Thymus (tissue), 11 donors: ENCODE data around the gene SH2D3A. TPM values are rescaled to one million over a fixed set of nuclear protein-coding genes. Genes with fewer than 3 reads are reported as not detected.

Experiments used
- DNase-seq, 9 donors: peaks; one replicate each; pipeline ENCODE4 v3.0.0-alpha.2; 2013; ENCODE audit warnings: low spot score in 9 of 9, low read depth in 6 of 9, missing footprints in 1 of 9
- H3K27ac ChIP-seq, 2 donors: one replicate each; pipeline ENCODE4 v1.5.1; 2013; ENCODE audit warnings: control low read depth in 1 of 2, low read depth in 1 of 2, low read length in 1 of 2, mild to moderate bottlenecking in 1 of 2, moderate library complexity in 1 of 2
- H3K27me3 ChIP-seq, 2 donors: one replicate each; pipeline ENCODE4 v1.5.1; 2013; ENCODE audit warnings: low read length in 1 of 2; ENCODE audit not compliant: control insufficient read depth in 2 of 2, insufficient read depth in 1 of 2
- H3K36me3 ChIP-seq, 2 donors: one replicate each; pipeline ENCODE4 v1.5.1; 2013; ENCODE audit warnings: low read length in 1 of 2, mild to moderate bottlenecking in 1 of 2, moderate library complexity in 1 of 2; ENCODE audit not compliant: control insufficient read depth in 2 of 2, insufficient read depth in 2 of 2
- H3K4me1 ChIP-seq, 2 donors: one replicate each; pipeline ENCODE4 v1.5.1; 2013; ENCODE audit warnings: low read length in 2 of 2; ENCODE audit not compliant: control insufficient read depth in 2 of 2, insufficient read depth in 2 of 2
- H3K4me3 ChIP-seq, 2 donors: one replicate each; pipeline ENCODE4 v1.5.1; 2013; ENCODE audit warnings: low read length in 2 of 2, control low read depth in 1 of 2, mild to moderate bottlenecking in 1 of 2
- H3K9me3 ChIP-seq, 2 donors: one replicate each; pipeline ENCODE4 v1.5.1; 2013; ENCODE audit warnings: low read length in 1 of 2, mild to moderate bottlenecking in 1 of 2; ENCODE audit not compliant: control insufficient read depth in 2 of 2, insufficient read depth in 1 of 2
- WGBS: extraction: QIAGEN DNeasy Blood & Tissue Kit; methylation state at CpG from one replicate; pipeline ENCODE4 v1.1.7; 2013; 5-methylcytosine and 5-hydroxymethylcytosine counted together
- polyA plus RNA-seq: library from polyadenylated mRNA; stranded (reverse); fragments of 200-250 nt; gene quantifications from one replicate; pipeline ENCODE4 v1.2.3, GENCODE V29; 2013
- total RNA-seq: library from RNA; stranded (reverse); fragments of 120-200 nt; gene quantifications from one replicate; pipeline ENCODE4 v1.2.4, GENCODE V29; 2013
- donor health status: healthy.

Gene SH2D3A
- total and polyA plus RNA-seq, 2 donors, result 6.0 to 18.8 TPM

DNA sequence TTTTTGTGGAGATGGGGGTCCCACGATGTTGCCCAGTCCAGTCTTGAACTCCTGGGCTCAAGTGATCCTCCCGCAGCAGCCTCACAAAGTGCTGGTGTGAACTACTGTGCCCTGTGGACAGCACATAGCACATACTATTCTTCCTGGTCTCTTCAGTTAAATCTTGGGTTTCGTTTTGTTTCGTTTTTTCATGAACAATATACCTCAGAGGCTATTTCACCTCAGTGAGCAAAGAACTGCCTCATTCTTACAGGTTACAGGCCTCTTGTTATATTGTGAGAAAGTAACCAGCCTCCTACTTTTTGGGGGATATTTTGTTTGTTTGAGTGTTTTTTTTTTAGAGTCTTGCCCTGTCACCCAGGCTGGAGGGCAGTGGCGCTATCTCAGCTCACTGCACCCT lies 45.5 kb downstream of the SH2D3A start:
- Histone ChIP-seq H3K36me3 (no peaks in the 10 kb centered on the region), H3K4me3 (no peak overlapping the region), H3K27ac (no peak overlapping the region), H3K9me3 (peaks cover 0 to 7% of the 10 kb centered on the region in 2 donors), H3K27me3 (peaks cover 0 to 2% of the 10 kb centered on the region in 2 donors), H3K4me1 (peaks cover 0 to 11% of the 10 kb centered on the region in 2 donors)
- 48% methylated on average over 5 of the region's 5 CpGs for WGBS
- DNase-seq, result no peak

DNA sequence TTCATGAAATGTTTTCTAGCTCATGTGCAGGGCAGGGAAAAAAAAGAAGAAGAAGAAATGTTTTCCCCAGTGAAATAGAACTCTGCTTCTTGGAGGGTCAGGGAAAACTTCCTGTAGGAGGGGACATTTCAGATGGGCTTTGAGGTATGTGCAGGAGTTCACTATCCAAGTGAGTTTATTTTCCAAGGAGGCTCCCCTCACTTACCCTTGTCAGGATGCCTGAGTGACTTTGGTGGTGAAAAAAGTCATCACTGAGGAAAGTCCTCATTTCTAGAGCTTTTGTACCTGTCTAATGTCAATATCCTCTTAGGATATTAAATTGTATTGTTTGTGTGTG lies 46.1 kb downstream of the SH2D3A start:
- Histone ChIP-seq H3K4me1 (peaks cover 0 to 11% of the 10 kb centered on the region in 2 donors), H3K27ac (peak overlapping the region in 1 of 2 donors; percentile 52), H3K36me3 (no peaks in the 10 kb centered on the region)

DNA sequence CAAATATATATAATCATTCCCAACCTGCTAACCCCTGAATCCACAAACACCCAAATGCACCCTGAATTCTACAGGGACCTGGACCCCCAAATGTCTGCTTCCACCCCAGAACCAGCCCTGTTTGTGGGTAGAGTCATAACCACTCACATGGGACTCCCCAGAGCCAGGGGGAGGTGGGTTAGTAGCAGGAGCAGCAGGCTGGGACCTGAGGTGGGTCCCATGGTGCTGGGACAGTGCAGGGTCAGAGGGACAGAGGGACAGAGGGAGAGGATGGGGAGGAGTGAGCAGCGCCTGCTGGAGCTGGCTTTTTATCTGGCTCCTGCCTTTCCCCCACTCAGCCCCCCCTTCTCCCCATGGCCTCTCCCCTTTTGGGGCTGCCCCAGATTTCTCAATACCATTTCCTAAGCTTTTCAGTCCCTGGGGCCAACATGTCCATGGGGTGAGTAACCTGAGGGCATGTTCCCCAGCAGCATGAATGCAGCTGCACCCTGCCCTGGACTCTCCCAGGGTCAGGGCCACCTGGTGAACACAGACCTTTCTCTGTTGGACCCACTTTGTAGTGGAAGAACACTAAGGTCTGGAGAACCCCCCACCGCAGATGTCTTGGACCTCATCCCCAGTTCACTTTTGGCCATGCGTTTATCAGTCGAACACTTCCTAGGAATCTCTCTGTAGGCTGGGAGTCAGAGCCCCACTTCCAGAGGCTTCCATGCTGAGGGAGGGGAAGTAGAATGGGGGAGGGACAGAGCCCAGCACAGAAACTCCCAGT lies 46.7 kb downstream of the SH2D3A start, which contains the start of gene C3:
TSS of gene C3 (minus strand) at position 282 of the 769 bp plus-strand sequence. CDS start at position 221, 61 bp downstream.
- 95% methylated on average over 4 of the region's 4 CpGs for WGBS
- Histone ChIP-seq H3K27me3 (peaks cover 0 to 2% of the 10 kb centered on the region in 2 donors), H3K36me3 (no peaks in the 10 kb centered on the region), H3K27ac (peak within 1 kb of the TSS in 1 of 2 donors; percentile 52), H3K9me3 (peaks cover 0 to 7% of the 10 kb centered on the region in 2 donors), H3K4me3 (peak within 1 kb of the TSS in 1 of 2 donors; percentile 10), H3K4me1 (peaks cover 0 to 11% of the 10 kb centered on the region in 2 donors)
- no peak for DNase-seq

More for the DNA sequence above, 46.1 kb downstream of the SH2D3A start:
- Histone ChIP-seq H3K9me3 (peaks cover 0 to 7% of the 10 kb centered on the region in 2 donors), H3K4me3 (no peak overlapping the region), H3K27me3 (peaks cover 0 to 2% of the 10 kb centered on the region in 2 donors)
- DNase-seq, result no peak

DNA sequence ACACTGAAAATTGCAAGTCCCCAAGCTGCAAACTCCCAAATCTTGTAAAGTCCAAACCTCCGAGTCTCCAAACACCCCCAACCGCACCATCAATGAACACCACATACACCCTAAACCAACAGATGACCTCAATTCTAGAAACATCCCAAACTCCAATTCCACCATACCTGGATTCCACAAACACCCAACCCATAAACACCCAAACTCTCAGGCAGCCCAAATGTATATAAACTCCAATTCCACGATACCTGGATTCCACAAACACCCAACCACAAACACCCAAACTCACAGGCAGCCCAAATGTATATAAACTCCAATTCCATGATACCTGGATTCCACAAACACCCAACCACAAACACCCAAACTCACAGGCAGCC lies 47.3 kb downstream of the SH2D3A start:
- 93% methylated on average over 3 of the region's 3 CpGs for WGBS
- Histone ChIP-seq H3K9me3 (peaks cover 0 to 7% of the 10 kb centered on the region in 2 donors), H3K4me1 (peaks cover 0 to 11% of the 10 kb centered on the region in 2 donors), H3K27ac (no peak overlapping the region), H3K36me3 (no peaks in the 10 kb centered on the region), H3K4me3 (peak overlapping the region in 1 of 2 donors; percentile 10), H3K27me3 (peaks cover 0 to 2% of the 10 kb centered on the region in 2 donors)
- no peak for DNase-seq

DNA sequence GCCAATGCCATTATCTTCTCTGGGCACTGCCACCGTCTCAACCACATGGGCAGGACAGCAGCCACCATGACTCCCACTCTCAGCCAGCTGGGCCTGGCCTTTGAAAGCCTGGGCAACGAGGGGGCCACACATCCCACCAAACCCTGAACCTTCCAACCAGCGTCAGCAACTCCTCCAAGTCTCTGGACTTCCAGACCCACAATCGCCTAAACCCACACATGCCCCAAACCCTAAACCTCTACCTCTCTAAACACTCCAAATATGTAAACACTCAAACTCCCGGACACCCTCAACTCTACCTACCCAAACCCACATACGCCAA lies 47.7 kb downstream of the SH2D3A start:
- WGBS, result 92% methylated on average over 6 of the region's 6 CpGs
- H3K4me1 ChIP-seq, result peaks cover 0 to 11% of the 10 kb centered on the region in 2 donors
- no peaks in the 10 kb centered on the region for H3K36me3 ChIP-seq
- DNase-seq, result no peak
- no peak overlapping the region for H3K4me3 ChIP-seq
- H3K9me3 ChIP-seq, result peaks cover 0 to 7% of the 10 kb centered on the region in 2 donors
- no peak overlapping the region for H3K27ac ChIP-seq
- peaks cover 0 to 2% of the 10 kb centered on the region in 2 donors for H3K27me3 ChIP-seq

DNA sequence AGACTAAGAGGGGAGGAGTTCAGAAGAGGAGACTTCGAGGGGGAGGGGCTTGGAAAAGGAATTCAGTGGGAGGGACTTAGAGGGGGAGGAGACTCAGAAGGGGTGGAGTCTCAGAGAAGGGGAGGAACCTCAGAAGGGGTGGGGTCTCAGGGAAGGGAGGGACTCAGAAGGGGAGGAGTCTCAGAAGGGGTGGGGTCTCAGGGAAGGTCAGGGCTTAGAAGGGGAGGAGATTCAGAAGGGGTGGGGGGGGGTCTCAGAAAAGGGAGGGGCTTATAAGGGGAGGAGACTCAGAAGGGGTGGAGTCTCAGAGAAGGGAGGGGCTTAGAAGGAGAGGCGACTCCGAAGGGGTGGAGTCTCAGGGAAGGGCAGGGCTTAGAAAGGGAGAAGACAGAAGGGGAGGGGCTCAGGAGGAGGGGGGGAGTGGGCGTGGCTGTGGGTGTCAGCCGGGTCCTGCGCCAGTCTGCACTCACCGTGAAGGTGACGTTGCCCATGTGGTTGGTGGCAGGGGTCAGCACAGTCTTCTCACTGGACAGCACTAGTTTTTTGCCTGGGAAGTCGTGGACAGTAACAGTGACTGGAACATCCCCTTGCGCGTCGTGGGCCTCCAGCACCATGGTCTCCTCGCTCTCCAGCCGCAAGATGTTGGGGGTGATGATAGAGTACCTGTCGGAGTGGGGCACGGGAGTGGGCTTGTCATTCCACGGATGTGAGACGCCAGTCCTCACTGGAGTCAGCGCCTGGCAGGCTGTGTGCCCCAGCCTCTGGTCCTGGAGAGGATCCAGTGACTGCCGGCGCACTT lies 48.3 kb downstream of the SH2D3A start:
- Histone ChIP-seq H3K36me3 (no peaks in the 10 kb centered on the region), H3K27ac (no peak overlapping the region), H3K4me1 (peaks cover 0 to 11% of the 10 kb centered on the region in 2 donors), H3K4me3 (no peak overlapping the region), H3K9me3 (peaks cover 0 to 7% of the 10 kb centered on the region in 2 donors), H3K27me3 (peaks cover 0 to 2% of the 10 kb centered on the region in 2 donors)
- DNase-seq, result no peak
- 95% methylated on average over 21 of the region's 21 CpGs for WGBS

DNA sequence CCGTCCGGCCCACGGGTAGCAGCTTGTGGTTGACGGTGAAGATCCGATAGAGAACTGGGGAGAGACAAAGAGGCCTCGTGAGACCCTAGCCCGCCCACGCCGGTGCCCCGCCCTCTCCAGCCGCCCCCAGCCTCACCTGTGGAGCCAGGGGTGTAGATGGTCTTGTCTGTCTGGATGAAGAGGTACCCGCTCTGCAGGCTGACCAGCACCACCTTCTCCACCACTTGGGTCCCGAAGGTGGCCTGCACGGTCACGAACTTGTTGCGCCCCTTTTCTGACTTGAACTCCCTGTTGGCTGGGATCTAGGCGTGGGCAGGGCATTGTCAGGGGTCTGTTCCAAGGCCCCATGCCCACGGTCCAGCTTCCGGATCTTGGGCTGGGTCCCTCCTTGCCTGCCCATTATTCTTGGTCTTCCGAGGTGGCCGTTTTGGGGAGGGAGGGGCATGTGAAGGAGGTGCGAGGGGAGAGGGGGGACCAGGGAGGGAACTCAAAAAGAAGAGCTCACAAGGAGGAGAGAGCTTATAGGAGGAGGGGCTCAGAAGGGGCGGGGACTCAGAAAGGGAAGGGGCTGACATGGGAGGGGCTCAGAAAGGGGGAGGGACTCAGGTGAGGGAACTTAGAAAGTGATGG lies 49.0 kb downstream of the SH2D3A start:
- WGBS, result 83% methylated on average over 23 of the region's 23 CpGs
- Histone ChIP-seq H3K27me3 (peaks cover 0 to 2% of the 10 kb centered on the region in 2 donors), H3K27ac (no peak overlapping the region), H3K4me1 (peaks cover 0 to 10% of the 10 kb centered on the region in 2 donors), H3K36me3 (no peaks in the 10 kb centered on the region), H3K9me3 (peaks cover 0 to 7% of the 10 kb centered on the region in 2 donors), H3K4me3 (no peak overlapping the region)
- no peak for DNase-seq

DNA sequence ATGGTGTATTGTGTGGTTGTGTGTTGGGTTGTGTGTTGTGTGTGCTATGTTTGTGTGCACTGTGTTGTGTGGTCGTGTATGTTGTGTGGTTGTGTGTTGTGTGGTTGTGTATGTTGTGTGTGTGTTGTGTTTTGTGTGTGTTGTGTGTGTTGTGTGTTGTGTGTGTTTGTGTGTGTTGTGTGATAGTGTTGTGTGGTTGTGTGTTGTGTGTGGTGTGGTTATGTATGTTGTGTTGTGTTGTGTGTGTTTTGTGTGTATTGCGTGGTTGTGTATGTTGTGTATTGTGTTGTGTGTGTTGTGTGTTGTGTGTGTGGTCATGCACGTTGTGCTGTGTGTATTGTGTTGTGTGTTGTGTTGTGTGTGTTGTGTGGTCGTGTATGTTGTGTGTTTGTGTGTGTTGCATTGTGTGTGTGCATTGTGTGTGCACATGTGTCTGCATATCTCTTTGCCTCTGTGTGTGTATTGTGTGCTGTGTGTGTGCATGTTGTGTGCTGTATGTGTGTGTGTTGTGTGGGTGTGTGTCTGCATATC lies 49.7 kb downstream of the SH2D3A start:
- 90% methylated on average over 4 of the region's 4 CpGs for WGBS
- Histone ChIP-seq H3K27ac (no peak overlapping the region), H3K4me1 (peaks cover 0 to 6% of the 10 kb centered on the region in 2 donors), H3K9me3 (peaks cover 0 to 7% of the 10 kb centered on the region in 2 donors), H3K27me3 (peaks cover 0 to 2% of the 10 kb centered on the region in 2 donors), H3K4me3 (no peak overlapping the region), H3K36me3 (no peaks in the 10 kb centered on the region)
- DNase-seq, result no peak
